CD14-positive monocyte (primary cell): Measurements from ENCODE around the gene DACT2. TPM values are rescaled to one million over a fixed set of nuclear protein-coding genes. Genes with fewer than 3 reads are reported as not detected.

Experiments used
- DNase-seq, 3 donors: peaks; one replicate each; pipeline ENCODE4 v3.0.0-alpha.2; 2011 to 2022
- H2AFZ ChIP-seq: 2 replicates; pipeline ENCODE4 v1.6.0; 2012; ENCODE audit warnings: mild to moderate bottlenecking, low read depth, low read length, inconsistent platforms; ENCODE audit not compliant: insufficient read depth, poor library complexity, severe bottlenecking
- H3K27ac ChIP-seq, 2 donors: 1 replicate in 1 of 2; 2 replicates in 1 of 2; pipeline ENCODE4 v1.5.1; 2012 to 2013; ENCODE audit warnings: low read length in 2 of 2, control low read depth in 1 of 2, inconsistent platforms in 1 of 2, low read depth in 1 of 2, mild to moderate bottlenecking in 1 of 2
- H3K27me3 ChIP-seq, 2 donors: one replicate each; pipeline versions ENCODE4 v1.6.0 to v1.6.1; 2011 to 2013; ENCODE audit warnings: low read length in 2 of 2; ENCODE audit not compliant: control insufficient read depth in 2 of 2, insufficient read depth in 2 of 2
- H3K36me3 ChIP-seq, 2 donors: replicated peaks in 1 of 2; 1 replicate in 1 of 2; 2 replicates in 1 of 2; pipeline versions ENCODE4 v1.5.1 to v1.6.1; 2012 to 2013; ENCODE audit warnings: low read length in 2 of 2, control low read depth in 1 of 2, inconsistent platforms in 1 of 2, mild to moderate bottlenecking in 1 of 2; ENCODE audit not compliant: insufficient read depth in 2 of 2, control insufficient read depth in 1 of 2
- H3K4me1 ChIP-seq, 2 donors: 1 replicate in 1 of 2; 2 replicates in 1 of 2; pipeline versions ENCODE4 v1.5.1 to v1.6.1; 2012 to 2013; ENCODE audit warnings: low read length in 2 of 2, control low read depth in 1 of 2, inconsistent platforms in 1 of 2, mild to moderate bottlenecking in 1 of 2, moderate library complexity in 1 of 2; ENCODE audit not compliant: insufficient read depth in 2 of 2, control insufficient read depth in 1 of 2
- H3K4me2 ChIP-seq: replicated peaks from 2 replicates; pipeline ENCODE3; 2012; ENCODE audit warnings: low read length, moderate library complexity, mild to moderate bottlenecking; ENCODE audit not compliant: poor library complexity, severe bottlenecking; ENCODE audit errors: extremely low read depth
- H3K4me3 ChIP-seq, 3 experiments: fragments of 200-600 bp in 1 of 3; sonication (generic) in 1 of 3; replicated peaks in 1 of 3; 1 replicate in 2 of 3; 2 replicates in 1 of 3; pipeline ENCODE4 v1.5.1; 2011 to 2013; ENCODE audit warnings: low read length in 3 of 3, mild to moderate bottlenecking in 3 of 3, control low read depth in 2 of 3, low read depth in 2 of 3, inconsistent platforms in 1 of 3, moderate library complexity in 1 of 3
- H3K79me2 ChIP-seq: 2 replicates; pipeline ENCODE4 v1.6.0; 2012; ENCODE audit warnings: mild to moderate bottlenecking, control low read depth, inconsistent platforms, low read length, moderate library complexity; ENCODE audit not compliant: insufficient read depth
- H3K9ac ChIP-seq: 2 replicates; pipeline ENCODE4 v1.6.0; 2017; ENCODE audit warnings: low read length, mild to moderate bottlenecking; ENCODE audit not compliant: insufficient read depth, poor library complexity, severe bottlenecking
- H3K9me3 ChIP-seq, 2 donors: replicated peaks in 1 of 2; 1 replicate in 1 of 2; 2 replicates in 1 of 2; pipeline versions ENCODE4 v1.5.1 to v1.6.1; 2012 to 2013; ENCODE audit warnings: low read length in 2 of 2, control low read depth in 1 of 2; ENCODE audit not compliant: control insufficient read depth in 1 of 2, insufficient read depth in 1 of 2
- H4K20me1 ChIP-seq: 2 replicates; pipeline ENCODE4 v1.6.0; 2012; ENCODE audit warnings: mild to moderate bottlenecking, low read length, control low read depth, moderate library complexity; ENCODE audit not compliant: insufficient read depth
- H3K27ac Mint-ChIP-seq, 7 donors: one replicate each; pipeline ENCODE4 v1.8.0; 2020; ENCODE audit warnings: mild to moderate bottlenecking in 7 of 7, mixed read lengths in 7 of 7, moderate library complexity in 6 of 7, inconsistent platforms in 2 of 7
- H3K27me3 Mint-ChIP-seq, 3 donors: one replicate each; pipeline ENCODE4 v1.8.0; 2021 to 2022; ENCODE audit warnings: low read depth in 3 of 3, mild to moderate bottlenecking in 3 of 3, mixed read lengths in 3 of 3, moderate library complexity in 3 of 3, inconsistent platforms in 1 of 3
- H3K36me3 Mint-ChIP-seq, 2 donors: one replicate each; pipeline ENCODE4 v1.8.0; 2020; ENCODE audit warnings: mixed read lengths in 2 of 2, inconsistent platforms in 1 of 2, mild to moderate bottlenecking in 1 of 2
- H3K4me1 Mint-ChIP-seq: one replicate; pipeline ENCODE4 v1.8.0; 2020; ENCODE audit warnings: mild to moderate bottlenecking, mixed read lengths
- H3K4me3 Mint-ChIP-seq, 2 donors: one replicate each; pipeline ENCODE4 v1.8.0; 2020; ENCODE audit warnings: mild to moderate bottlenecking in 2 of 2, mixed read lengths in 2 of 2, moderate library complexity in 1 of 2
- H3K9me3 Mint-ChIP-seq, 7 donors: one replicate each; pipeline ENCODE4 v1.8.0; 2020 to 2022; ENCODE audit warnings: mixed read lengths in 7 of 7, mild to moderate bottlenecking in 6 of 7, moderate library complexity in 6 of 7, inconsistent platforms in 2 of 7
- CTCF ChIP-seq: fragments of 200-600 bp; IDR thresholded peaks from one replicate; pipeline ENCODE4 v1.8.0; 2022; ENCODE audit warnings: antibody characterized with exemption, mild to moderate bottlenecking
- WGBS: methylation state at CpG from one replicate; pipeline ENCODE4 v1.1.5; 2013; ENCODE audit warnings: missing lambda C conversion rate; ENCODE audit not compliant: insufficient coverage; 5-methylcytosine and 5-hydroxymethylcytosine counted together
- intact Hi-C, 2 donors: fragments of 100-400 bp; cut with micrococcal nuclease; formaldehyde crosslinking; loops; one replicate each; pipeline versions ENCODE4 v1.15.0 to v1.15.1; 2023
- polyA plus RNA-seq, 3 donors: library from polyadenylated mRNA; depleted of rRNA in 1 of 3; unstranded in 2 of 3; stranded (reverse) in 1 of 3; fragments of 300-500 nt in 2 of 3; fragments of >200 nt in 1 of 3; fragmentation: Illumina TruSeq in 2 of 3; gene quantifications; 1 replicate in 2 of 3; 2 replicates in 1 of 3; pipeline ENCODE4 v1.2.3, GENCODE V29; 2012 to 2021

DACT2 gene
- polyA plus RNA-seq, 3 donors = not detected

DNA sequence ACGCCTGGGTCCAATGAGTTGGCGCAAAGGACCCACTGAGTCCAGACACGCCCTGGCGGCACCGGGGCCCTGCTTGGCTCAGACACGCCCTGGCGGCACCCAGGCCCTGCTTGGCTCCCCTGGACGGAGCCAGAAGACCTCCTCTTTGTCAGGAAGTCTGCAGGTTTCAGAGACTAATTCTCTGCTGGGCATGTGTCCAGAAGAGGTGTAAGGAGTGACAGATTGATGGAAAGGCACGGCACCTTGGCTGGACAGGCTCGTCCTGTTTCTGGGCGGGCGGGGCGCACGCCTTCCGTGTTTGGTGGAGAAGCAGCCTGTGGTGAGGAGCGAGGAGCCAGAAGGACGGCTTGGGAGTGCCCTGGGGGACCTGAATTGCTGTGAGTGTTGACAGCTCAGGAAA, 23.1 kb upstream of the DACT2 start:
- H3K9me3 ChIP-seq = no peaks in the 10 kb centered on the region
- no peaks in the 10 kb centered on the region for H3K36me3 Mint-ChIP-seq
- H3K4me3 Mint-ChIP-seq = no peak overlapping the region
- no peak overlapping the region for H2AFZ ChIP-seq
- 81% methylated on average over 9 of the region's 17 CpGs for WGBS
- H3K9me3 Mint-ChIP-seq = peaks cover 0 to 12% (median 0%) of the 10 kb centered on the region in 7 donors
- intact Hi-C loops = no loop called here
- no peaks in the 10 kb centered on the region for H3K4me1 Mint-ChIP-seq
- no peaks in the 10 kb centered on the region for H3K4me1 ChIP-seq
- no peaks in the 10 kb centered on the region for H4K20me1 ChIP-seq
- no peaks in the 10 kb centered on the region for H3K36me3 ChIP-seq
- H3K27ac Mint-ChIP-seq = no peak overlapping the region
- peaks cover 18 to 22% (median 18%) of the 10 kb centered on the region in 3 donors for H3K27me3 Mint-ChIP-seq
- H3K79me2 ChIP-seq = no peaks in the 10 kb centered on the region
- no peak overlapping the region for H3K27ac ChIP-seq
- no peak for TF ChIP-seq CTCF
- no peak overlapping the region for H3K9ac ChIP-seq
- H3K27me3 ChIP-seq = peaks cover 0 to 13% of the 10 kb centered on the region in 2 donors
- no peak for DNase-seq
- no peak overlapping the region for H3K4me2 ChIP-seq
- no peak overlapping the region for H3K4me3 ChIP-seq

- H3K27me3 ChIP-seq = peaks cover 0 to 9% of the 10 kb centered on the region in 2 donors
- no peak overlapping the region for H3K9ac ChIP-seq
- H3K4me1 ChIP-seq = no peaks in the 10 kb centered on the region
- H3K9me3 ChIP-seq = no peaks in the 10 kb centered on the region
- H2AFZ ChIP-seq = no peak overlapping the region
- no peaks in the 10 kb centered on the region for H4K20me1 ChIP-seq
- H3K9me3 Mint-ChIP-seq = peaks cover 0 to 12% (median 0%) of the 10 kb centered on the region in 7 donors
- no peak overlapping the region for H3K4me3 ChIP-seq
- no peak overlapping the region for H3K27ac Mint-ChIP-seq
- H3K4me2 ChIP-seq = no peak overlapping the region
- no peaks in the 10 kb centered on the region for H3K4me1 Mint-ChIP-seq
- no peak for TF ChIP-seq CTCF
- no peaks in the 10 kb centered on the region for H3K36me3 ChIP-seq
- no peak for DNase-seq
- no peak overlapping the region for H3K4me3 Mint-ChIP-seq
- H3K27me3 Mint-ChIP-seq = peaks cover 10 to 20% (median 12%) of the 10 kb centered on the region in 3 donors
- no peak overlapping the region for H3K27ac ChIP-seq
- no peaks in the 10 kb centered on the region for H3K79me2 ChIP-seq
- H3K36me3 Mint-ChIP-seq = no peaks in the 10 kb centered on the region
- intact Hi-C loops = no loop called here
- 81% methylated on average over 3 of the region's 8 CpGs for WGBS
Observed at GRCh38 chr6:168341280-168341900, 21.8 kb upstream of the DACT2 start.
